Sciatic nerve (tissue), 2 donors: Measurements from ENCODE around the gene DCDC2C. TPM values are rescaled to one million over a fixed set of nuclear protein-coding genes. Genes with fewer than 3 reads are reported as not detected.
A peak's percentile ranks its signal among the peaks of the same experiment; 100 is the strongest.
"Not testable (repeated sequence)": the region's sequence is repeated elsewhere in the genome, so short reads cannot be mapped to it uniquely, and the experiment has no call there.

ENCODE experiments used
- ATAC-seq: fragments of 200-7000 bp; cut with Tn5 transposase; one replicate; pipeline ENCODE4 v1.9.1; 2020; ENCODE audit warnings: mild to moderate bottlenecking, moderate library complexity
- DNase-seq: peaks from one replicate; pipeline ENCODE4 v3.0.0-alpha.2; 2020; ENCODE audit warnings: low spot score
- intact Hi-C: fragments of 100-400 bp; cut with DNase I; formaldehyde crosslinking; loops from one replicate; pipeline ENCODE4 v1.14.2; 2022
- total RNA-seq: library from RNA; stranded (reverse); fragmentation: NEBNext Ultra II Directional; extraction: Animal tissue kit (Norgen Biotek cat#: 25700); gene quantifications from one replicate; pipeline ENCODE4 v1.2.1, GENCODE V29; 2021
- donor health status: DM: no; HTN: no; CAD: no.
- donor health status: DM: no; HTN: no; CAD: no.

DCDC2C gene
- 4.6 TPM for total RNA-seq

GRCh38 chr2:3703236-3703756 lies at the start of gene DCDC2C:
DCDC2C (plus strand) TSS chr2:3703575; CDS start chr2:3703752, 177 bp downstream.
- DNase-seq (no peak), ATAC-seq (no peak)
- intact Hi-C loops = no loop called here

- no peak for DNase-seq
- intact Hi-C loops = no loop called here
- ATAC-seq = no peak
Measured at GRCh38 chr2:3654011-3654410, 49.4 kb upstream of the DCDC2C start.

- no peak for ATAC-seq
- DNase-seq = no peak
- intact Hi-C loops = no loop called here
Measured at GRCh38 chr2:3654531-3655225, 48.7 kb upstream of the DCDC2C start.

- intact Hi-C loops = no loop called here
- no peak for DNase-seq
- no peak for ATAC-seq
Measured at GRCh38 chr2:3655871-3656761, 47.3 kb upstream of the DCDC2C start.

GRCh38 chr2:3656762-3657721 lies 46.3 kb upstream of the DCDC2C start:
- intact Hi-C loops = no loop called here
- ATAC-seq (peak; percentile 6), DNase-seq (peak; percentile 52)

GRCh38 chr2:3657881-3658280 lies 45.5 kb upstream of the DCDC2C start, which contains the start of gene ALLC:
ALLC (plus strand) TSS chr2:3658200; CDS start chr2:3671158, 12,958 bp downstream.
- intact Hi-C loops = no loop called here
- DNase-seq = no peak
- ATAC-seq = no peak

- DNase-seq = peak; percentile 47
- intact Hi-C loops = no loop called here
- peak; percentile 86 for ATAC-seq
Measured at GRCh38 chr2:3659447-3660432, 43.6 kb upstream of the DCDC2C start.

- DNase-seq, intact Hi-C loops, ATAC-seq: not testable (repeated sequence)
Measured at GRCh38 chr2:3660640-3661039, 42.7 kb upstream of the DCDC2C start.

- ATAC-seq = no peak
- intact Hi-C loops = no loop called here
- DNase-seq = no peak
Measured at GRCh38 chr2:3661149-3661660, 42.2 kb upstream of the DCDC2C start.

GRCh38 chr2:3662239-3662638 lies 41.1 kb upstream of the DCDC2C start:
- ATAC-seq (no peak), DNase-seq (no peak)
- intact Hi-C loops = no loop called here

GRCh38 chr2:3664118-3664517 lies 39.3 kb upstream of the DCDC2C start:
- DNase-seq = no peak
- intact Hi-C loops = no loop called here
- ATAC-seq = no peak

- no peak for DNase-seq
- intact Hi-C loops = no loop called here
- ATAC-seq = no peak
Measured at GRCh38 chr2:3664925-3665324, 38.5 kb upstream of the DCDC2C start.

GRCh38 chr2:3665886-3666612 lies 37.3 kb upstream of the DCDC2C start:
- DNase-seq (no peak), ATAC-seq (no peak)
- intact Hi-C loops = no loop called here

GRCh38 chr2:3666613-3666975 lies 36.8 kb upstream of the DCDC2C start:
- intact Hi-C loops = no loop called here
- ATAC-seq (no peak), DNase-seq (no peak)

- ATAC-seq (no peak), DNase-seq (no peak)
- intact Hi-C loops = no loop called here
Measured at GRCh38 chr2:3667151-3667631, 36.2 kb upstream of the DCDC2C start.

- intact Hi-C loops = no loop called here
- ATAC-seq (no peak), DNase-seq (no peak)
Measured at GRCh38 chr2:3669656-3670055, 33.7 kb upstream of the DCDC2C start.

- intact Hi-C loops = no loop called here
- no peak for DNase-seq
Measured at GRCh38 chr2:3670376-3670775, 33.0 kb upstream of the DCDC2C start.

More at GRCh38 chr2:3670376-3670775, 33.0 kb upstream of the DCDC2C start:
- no peak for ATAC-seq
